ENCODE data around the gene EIF3L.
"Not testable (repeated sequence)": the region's sequence is repeated elsewhere in the genome, so short reads cannot be mapped to it uniquely, and the experiment has no call there.

Gene EIF3L

DNA sequence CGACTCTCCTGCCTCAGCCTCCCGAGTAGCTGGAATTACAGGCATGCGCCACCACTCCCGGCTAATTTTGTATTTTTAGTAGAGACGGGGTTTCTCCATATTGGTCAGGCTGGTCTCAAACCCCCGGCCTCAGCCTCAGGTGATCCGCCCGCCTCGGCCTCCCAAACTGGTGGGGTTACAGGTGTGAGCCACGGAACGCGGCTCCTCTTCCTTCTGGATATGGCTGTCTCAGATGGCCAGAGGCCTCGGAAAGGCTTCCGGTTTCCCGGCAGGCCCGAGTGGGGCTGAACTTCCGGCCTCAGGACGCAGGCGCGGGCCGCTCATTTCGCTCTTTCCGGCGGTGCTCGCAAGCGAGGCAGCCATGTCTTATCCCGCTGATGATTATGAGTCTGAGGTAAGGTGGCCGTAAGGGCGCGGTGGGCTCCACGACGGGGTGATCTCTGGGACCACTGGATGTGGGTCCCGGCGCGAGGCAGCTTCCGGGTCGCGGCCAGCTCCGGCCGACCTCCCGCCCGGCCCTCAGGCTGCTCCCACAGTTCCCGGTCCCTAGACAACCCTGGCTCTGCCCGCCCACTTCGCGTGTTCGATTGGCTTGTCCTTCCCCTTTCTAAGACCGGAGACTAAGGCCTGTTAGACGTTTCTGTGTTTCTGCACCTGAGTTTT, at the start of gene EIF3L:
Gene EIF3L (plus strand): TSS at position 331 of the 663 bp plus-strand sequence. CDS start 31 bp downstream, at position 362.
- DNase-seq (ENCODE audit: low spot score): peak; percentile 89

DNA sequence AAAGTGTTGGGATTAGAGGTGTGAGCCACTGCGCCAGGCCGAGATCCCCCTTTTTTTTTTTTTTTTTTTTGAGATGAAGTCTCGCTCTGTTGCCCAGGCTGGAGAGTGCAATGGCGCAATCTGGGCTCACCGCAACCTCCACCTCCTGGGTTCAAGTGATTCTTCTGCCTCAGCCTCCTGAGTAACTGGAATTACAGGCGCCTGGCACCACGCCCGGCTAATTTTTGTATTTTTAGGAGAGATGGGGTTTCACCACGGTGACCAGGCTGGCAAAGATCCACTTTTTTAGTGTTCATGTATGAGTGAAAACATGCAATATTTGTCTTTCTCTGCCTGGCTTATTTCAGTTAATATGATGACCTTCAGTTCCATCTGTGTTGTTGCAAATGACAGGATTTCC, 49.2 kb upstream of the EIF3L start:
- DNase-seq (ENCODE audit: low spot score): not testable (repeated sequence)

DNA sequence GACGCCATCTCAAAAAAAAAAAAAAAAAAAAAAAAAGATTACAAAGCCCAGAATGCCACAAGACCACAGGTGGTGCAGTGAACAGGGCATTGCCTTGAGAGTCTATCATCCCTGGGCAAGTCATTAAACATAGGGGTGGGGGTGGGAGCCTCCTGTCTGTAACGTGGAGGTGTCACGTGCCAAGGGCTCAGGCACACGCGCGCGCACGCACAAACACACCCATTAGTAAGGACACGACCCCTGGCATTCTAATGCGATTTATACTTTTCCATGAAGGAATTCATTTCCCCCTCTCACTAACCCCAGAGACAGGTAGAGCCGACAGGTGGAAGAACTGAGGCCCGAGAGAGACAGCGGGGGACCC, 47.3 kb upstream of the EIF3L start:
- DNase-seq (ENCODE audit: low spot score): no peak

DNA sequence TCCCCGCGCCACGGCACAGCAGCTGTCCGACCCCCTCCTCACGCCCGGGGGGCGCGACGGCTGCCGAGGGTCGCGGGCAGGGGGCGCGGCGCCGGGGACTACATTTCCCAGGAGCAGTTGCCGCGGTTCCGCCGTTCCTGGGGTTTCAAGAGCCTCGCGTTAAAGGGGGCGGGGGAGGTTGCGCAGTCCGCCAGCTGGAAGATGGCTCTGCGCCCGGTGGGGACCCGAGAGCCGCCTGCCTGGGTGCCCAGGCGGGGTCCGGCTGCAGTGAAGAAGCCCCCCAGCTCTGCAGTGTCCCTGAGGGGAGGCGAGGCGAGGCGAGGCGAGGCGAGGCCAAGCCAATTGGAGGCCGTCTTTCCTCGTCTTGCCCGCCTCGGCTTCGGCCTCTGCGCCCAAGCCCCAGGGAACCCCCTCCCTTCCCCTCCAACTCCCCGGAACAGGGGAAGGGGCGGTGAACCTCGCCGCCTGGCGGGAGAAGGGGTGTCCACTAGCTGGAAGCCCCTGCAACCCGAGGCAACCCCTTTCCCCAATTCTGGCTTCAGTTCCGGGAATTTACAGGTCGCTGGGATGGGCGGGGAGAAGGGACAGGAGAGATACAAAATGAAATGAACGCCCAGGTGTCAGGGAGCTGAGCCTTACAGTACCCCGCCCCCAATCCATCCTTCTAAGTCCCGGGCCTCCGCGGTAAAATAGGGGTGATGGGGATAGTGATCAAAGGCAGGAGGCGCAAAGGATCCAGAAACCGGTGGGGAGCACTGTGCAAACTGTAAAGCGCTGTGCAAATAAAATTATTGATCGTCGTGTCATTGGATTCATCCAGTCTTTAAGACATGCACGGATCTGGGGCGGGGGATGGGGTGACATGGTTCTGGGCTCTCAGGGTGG, 46.7 kb upstream of the EIF3L start:
- DNase-seq (ENCODE audit: low spot score): peak; percentile 11

DNA sequence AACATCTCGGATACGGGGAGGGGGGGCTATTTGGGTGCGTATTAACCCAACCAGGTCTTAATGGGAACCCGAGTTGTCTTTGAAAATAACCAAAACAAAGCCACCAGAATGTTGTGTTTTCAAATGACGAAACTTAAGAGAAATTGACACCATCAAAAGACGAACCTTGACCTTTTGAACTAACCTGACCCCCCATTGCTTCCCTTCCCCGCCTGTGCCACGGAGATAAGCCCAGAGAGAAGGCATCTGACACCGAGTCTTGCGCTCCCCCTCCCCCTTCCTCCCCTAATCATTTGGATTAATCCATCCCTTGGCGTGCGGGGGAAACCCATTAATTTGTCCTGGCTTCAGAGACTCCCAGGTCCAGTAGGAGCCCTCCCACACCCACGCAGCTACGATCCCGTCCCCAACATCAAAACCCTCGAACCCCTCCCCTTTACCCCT, 46.0 kb upstream of the EIF3L start:
- peak; percentile 82 for DNase-seq (ENCODE audit: low spot score)

DNA sequence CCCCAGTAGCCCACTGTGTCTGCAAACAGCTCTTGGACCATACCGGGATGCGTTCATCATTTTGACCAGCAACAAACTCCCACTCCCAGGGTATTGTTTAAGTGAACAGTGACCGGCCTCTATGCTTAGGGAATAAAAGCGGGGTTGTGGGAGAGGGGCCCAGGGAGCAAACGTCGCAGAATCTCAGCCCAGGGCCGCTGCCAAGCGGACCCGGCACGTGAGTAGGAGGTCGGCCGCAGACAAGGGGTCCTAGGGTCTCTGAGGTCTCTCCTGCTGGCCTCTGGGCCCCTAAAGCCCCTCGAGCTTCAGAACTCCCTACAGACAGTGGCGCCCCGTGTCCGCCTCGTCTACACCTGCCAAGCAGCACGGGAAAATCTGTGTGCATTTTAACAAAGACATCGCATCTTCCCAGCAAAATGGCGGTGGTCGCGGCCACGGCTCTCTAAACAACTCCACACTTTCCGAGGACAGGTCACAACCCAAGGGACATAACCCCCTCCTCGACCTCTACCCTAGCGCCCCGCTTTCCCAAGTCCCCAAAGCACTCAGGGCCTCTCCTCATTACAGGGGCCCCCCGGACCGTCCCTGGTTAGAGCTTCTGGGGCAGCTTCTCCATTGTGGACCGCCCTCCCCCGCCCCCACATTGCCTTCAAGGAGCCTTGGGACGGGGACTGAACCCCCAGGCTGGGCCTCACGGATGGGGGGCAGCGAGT, 45.4 kb upstream of the EIF3L start:
- no peak for DNase-seq (ENCODE audit: low spot score)

DNA sequence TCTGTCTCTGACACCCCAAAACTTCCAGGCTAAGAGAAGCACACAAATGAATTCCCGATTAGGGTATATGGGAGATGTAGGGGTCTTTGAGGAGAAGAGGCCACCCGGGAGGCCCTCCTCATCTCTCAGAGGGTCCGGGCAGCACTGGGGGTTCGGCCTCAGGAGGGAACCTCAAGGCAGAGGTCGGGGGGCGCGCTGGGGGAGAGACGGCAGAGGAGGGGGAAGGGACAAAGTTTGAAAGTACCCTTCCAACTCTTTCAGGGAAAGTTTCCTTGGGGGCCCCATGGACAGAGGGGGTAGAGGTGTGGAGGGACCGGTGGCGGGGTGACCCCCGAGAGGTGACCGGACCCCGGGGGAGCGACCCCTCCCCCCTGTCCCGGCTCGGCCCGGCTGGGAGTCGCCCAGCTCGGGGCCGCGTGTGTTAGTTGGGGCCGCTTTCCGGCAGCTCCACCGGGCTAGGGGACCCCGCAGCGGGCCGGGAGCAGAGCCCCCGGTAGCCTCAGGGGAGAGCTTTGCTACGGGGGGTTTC, 44.8 kb upstream of the EIF3L start:
- peak; percentile 6 for DNase-seq (ENCODE audit: low spot score)

DNA sequence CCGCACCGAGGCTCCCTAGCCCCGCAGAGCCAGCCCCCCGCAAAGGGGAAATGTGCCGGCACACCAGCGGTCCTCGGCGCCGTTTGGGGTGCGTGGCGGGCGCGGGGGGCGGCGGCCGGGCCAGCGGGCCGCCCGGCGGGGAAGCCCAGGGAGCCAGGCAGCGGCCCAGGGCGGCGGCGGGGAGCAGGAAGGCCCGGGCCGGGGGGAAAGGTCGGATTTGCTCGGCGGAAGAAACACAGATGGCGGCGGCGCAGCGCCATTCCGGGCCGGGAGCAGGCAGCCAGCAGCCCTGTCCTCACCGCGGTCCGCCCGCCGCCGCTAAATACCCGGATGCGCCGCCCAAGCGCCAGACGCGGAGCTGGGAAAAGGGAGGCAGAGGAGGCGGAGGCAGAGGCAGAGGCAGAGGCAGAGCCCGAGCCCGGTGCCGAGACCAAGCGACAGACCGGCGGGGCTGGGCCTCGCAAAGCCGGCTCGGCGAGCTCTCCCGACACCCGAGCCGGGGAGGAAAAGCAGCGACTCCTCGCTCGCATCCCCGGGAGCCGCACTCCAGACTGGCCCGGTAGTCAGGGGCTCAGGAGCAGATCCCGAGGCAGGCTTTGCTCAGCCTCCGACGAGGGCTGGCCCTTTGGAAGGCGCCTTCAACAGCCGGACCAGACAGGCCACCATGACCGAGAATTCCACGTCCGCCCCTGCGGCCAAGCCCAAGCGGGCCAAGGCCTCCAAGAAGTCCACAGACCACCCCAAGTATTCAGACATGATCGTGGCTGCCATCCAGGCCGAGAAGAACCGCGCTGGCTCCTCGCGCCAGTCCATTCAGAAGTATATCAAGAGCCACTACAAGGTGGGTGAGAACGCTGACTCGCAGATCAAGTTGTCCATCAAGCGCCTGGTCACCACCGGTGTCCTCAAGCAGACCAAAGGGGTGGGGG, 44.1 kb upstream of the EIF3L start:
- peak; percentile 78 for DNase-seq (ENCODE audit: low spot score)

DNA sequence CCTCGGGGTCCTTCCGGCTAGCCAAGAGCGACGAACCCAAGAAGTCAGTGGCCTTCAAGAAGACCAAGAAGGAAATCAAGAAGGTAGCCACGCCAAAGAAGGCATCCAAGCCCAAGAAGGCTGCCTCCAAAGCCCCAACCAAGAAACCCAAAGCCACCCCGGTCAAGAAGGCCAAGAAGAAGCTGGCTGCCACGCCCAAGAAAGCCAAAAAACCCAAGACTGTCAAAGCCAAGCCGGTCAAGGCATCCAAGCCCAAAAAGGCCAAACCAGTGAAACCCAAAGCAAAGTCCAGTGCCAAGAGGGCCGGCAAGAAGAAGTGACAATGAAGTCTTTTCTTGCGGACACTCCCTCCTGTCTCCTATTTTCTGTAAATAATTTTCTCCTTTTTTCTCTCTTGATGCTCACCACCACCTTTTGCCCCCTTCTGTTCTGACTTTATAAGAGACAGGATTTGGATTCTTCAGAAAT, 43.4 kb upstream of the EIF3L start:
- peak; percentile 36 for DNase-seq (ENCODE audit: low spot score)

DNA sequence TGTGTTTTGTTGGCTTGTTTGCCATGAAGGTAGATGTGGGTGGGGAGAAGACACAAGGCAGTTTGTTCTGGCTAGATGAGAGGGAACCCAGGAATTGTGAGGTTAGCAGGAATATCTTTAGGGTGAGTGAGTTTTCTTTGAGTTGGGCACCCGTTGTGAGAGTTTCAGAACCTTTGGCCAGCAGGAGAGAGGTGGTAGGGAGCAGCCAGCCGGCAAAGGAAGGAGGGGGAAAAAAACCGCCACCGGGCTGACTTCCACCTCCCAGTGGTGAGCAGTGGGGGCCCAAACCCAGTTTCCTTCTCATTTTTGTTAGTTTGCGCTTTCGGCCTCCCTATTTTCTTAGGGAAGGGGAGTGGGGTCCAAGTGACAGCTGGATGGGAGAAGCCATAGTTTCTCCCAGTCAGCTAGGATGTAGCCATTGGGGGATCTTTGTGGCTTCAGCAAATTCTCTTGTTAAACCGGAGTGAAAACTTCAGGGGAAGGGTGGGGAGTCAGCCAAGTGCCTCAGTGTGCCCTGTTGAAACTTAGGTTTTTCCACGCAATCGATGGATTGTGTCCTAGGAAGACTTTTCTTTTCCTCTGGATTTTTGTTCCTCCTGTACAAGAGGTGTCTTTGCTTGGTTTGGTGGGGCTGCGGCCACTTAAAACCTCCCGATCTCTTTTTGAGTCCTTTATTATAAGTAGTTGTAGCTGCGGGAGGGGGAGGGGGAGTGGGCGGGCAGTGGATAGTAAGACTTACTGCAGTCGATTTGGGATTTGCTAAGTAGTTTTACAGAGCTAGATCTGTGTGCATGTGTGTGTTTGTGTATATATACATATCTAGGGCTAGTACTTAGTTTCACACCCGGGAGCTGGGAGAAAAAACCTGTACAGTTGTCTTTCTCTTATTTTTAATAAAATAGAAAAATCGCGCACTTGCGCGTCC, 42.5 kb upstream of the EIF3L start:
- peak; percentile 41 for DNase-seq (ENCODE audit: low spot score)

DNA sequence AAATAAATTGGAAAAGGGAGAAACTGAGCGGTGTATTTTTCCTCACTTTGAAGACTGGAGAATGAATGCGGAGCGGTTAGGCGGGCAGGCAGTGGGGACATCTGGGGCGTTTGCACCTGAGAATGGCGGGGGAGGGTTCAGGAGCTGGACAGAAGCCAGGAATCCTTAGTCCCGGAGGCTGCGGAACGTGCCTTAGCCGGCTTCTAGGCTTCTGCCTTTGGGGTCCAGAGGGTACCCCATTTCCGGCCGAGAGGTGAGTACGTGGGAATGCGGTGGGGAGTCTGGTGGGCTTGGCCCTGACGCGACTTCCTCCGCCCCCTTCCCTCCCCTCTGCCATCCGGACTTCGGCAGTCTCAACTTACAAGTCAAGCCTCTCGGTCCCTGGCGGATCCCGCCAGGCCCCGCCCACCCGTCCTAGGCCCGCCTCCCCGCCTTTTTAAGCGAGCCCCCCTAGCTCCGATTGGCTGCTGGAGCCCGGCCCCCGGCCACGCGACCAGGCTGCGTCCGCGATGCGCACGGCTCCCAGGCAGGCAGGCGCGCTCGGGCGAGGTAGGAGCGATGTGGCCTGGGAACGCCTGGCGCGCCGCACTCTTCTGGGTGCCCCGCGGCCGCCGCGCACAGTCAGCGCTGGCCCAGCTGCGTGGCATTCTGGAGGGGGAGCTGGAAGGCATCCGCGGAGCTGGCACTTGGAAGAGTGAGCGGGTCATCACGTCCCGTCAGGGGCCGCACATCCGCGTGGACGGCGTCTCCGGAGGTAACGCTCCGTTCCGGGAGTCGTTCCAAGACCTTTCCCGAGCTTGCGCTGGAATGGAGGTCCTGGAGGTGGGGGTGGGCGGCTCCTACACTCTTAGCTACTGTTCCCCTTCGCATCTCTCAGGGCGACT, 41.6 kb upstream of the EIF3L start, which contains the start of gene GCAT:
Gene GCAT (plus strand): TSS at position 525 of the 884 bp plus-strand sequence. CDS start 34 bp downstream, at position 559.
- peak; percentile 90 for DNase-seq (ENCODE audit: low spot score)

DNA sequence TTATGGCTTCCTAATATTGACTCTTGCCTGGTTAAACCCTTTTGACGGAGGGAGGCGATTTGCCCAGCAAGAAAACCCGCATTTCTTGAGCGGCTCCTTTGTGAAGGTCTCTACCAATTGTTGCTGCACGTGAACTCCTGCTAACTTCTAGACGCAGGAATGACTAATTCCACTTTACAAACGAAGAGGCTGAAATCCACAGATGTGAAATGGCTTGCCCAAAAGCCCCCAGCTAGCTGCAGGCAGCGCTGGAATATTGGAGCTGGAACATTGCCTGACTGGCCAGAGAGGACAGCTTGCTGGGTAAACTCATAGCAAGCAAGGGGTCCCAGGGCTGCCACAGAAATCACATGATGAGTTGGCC, 40.9 kb upstream of the EIF3L start:
- DNase-seq (ENCODE audit: low spot score): no peak

DNA sequence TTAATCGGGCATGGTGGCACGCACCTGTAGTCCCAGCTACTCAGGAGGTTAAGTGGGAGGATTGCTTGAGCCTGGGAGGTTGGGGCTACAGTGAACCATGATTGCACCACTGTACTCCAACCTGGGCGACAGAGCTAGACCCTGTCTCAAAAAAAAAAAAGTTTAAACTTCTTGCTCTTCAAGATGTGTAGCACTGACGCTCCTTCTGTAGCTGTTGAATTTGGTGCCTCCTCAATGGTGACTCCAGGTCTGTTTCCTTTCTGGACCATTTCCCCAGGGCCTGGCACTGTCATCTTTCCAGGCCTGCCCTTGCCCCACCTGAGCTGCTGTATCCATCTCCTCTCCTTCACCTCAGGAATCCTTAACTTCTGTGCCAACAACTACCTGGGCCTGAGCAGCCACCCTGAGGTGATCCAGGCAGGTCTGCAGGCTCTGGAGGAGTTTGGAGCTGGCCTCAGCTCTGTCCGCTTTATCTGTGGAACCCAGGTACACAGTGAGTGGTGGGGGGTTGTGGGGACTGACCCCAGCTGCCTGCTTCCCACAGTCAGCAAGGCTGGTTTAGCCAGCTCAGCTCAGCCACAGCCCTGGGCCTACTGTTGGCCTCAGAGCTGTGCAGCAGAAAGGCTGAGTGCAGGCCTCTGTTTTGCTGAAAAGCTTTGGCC, 39.4 kb upstream of the EIF3L start:
- DNase-seq (ENCODE audit: low spot score): no peak

DNA sequence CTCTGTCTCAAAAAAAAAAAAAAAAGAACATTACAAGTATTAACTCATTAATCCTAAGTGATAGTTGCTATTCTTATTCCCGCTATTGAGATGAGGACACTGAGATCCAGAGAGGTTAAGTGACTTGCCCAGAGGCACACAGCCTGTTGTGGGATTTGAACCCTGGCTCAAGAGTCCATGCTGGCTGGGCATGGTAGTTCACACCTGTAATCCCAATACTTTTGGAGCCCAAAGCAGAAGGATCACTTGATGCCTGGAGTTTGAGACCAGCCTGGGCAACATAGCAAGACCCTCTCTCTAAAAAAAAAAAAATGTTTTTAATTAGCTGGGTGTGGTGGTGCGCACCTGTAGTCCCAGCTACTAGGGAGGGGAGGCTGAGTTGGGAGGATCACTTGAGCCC, 37.4 kb upstream of the EIF3L start:
- DNase-seq (ENCODE audit: low spot score): no peak

DNA sequence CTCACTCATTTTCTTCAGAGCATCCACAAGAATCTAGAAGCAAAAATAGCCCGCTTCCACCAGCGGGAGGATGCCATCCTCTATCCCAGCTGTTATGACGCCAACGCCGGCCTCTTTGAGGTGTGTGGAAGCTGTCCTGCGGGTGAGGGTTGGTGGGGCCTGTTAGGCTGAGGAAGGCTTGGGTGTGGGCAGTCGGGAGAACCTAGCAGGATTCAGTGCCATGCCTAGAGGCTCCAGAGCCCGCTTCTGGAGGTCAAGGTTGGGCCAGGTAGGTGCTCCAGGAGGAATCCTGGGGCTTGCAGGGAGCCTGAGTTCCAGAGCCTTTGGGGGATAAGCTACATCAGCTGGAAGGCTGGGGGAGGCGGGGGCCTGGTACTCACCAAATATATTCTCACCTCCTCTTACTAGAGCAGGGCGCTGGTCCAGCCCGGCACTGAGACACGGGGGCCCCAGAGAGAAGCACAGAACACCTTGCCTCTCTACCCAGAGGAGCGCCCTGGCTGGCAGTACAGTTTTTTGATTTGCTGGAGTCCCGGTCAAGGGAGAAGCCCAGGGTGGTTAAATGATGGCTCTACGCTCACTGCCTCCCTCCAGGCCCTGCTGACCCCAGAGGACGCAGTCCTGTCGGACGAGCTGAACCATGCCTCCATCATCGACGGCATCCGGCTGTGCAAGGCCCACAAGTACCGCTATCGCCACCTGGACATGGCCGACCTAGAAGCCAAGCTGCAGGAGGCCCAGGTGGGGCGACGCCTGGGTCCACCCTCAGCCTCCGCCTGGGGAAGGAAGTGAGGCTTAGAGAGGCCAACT, 36.1 kb upstream of the EIF3L start:
- no peak for DNase-seq (ENCODE audit: low spot score)

DNA sequence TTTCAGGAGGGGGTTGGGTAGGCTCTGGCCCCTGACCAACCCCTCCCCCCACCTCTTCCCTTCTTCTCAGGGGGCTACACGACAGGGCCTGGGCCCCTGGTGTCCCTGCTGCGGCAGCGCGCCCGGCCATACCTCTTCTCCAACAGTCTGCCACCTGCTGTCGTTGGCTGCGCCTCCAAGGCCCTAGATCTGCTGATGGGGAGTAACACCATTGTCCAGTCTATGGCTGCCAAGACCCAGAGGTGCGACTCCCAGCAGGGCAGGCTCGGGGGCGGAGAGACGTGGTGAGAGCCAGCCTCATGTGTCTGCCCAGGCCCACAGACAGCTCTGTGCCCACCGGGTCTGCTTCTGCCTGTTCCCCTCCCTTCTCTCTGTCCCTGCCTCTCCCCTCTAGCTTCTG, 33.6 kb upstream of the EIF3L start:
- DNase-seq (ENCODE audit: low spot score): no peak

DNA sequence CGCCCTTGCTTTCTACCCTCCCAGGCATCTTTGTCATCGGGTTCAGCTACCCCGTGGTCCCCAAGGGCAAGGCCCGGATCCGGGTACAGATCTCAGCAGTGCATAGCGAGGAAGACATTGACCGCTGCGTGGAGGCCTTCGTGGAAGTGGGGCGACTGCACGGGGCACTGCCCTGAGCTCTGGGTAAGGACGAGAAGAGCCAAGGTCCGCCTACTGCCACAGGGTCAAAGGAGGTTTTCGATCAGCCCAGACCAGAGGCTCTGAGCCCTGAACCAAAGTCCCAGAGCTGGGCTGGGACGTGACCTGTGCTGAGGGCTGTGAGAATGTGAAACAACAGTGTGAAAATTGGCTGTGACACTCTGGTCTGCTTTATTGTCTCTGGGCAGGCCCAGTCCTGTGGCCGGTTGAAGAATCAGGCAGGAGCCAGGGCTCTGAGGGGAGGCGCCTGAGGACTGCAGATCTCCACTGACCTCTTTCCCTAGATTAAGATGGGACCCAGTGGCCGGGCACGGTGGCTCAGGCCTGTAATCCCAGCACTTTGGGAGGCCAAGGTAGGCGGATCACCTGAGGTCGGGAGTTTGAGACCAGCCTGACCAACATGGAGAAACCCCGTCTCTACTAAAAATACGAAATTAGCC, 32.6 kb upstream of the EIF3L start:
- DNase-seq (ENCODE audit: low spot score): no peak
